GM19240 (cell line): Measurements from ENCODE around the gene ADAM19.
"Not testable (repeated sequence)": the region's sequence is repeated elsewhere in the genome, so short reads cannot be mapped to it uniquely, and the experiment has no call there.

Experiments
- DNase-seq: peaks from one replicate; pipeline ENCODE4 v3.0.0; 2011; ENCODE audit warnings: low spot score; ENCODE audit not compliant: insufficient read length

ADAM19 gene

GRCh38 chr5:157486861-157487260 lies 88.7 kb downstream of the ADAM19 start:
- no peak for DNase-seq

- no peak for DNase-seq
Observed at GRCh38 chr5:157486221-157486681, 89.3 kb downstream of the ADAM19 start.

- no peak for DNase-seq
Observed at GRCh38 chr5:157485811-157486210, 89.8 kb downstream of the ADAM19 start.

- no peak for DNase-seq
Observed at GRCh38 chr5:157485340-157485739, 90.2 kb downstream of the ADAM19 start.

- DNase-seq = no peak
Observed at GRCh38 chr5:157484768-157485167, 90.8 kb downstream of the ADAM19 start.

- DNase-seq = not testable (repeated sequence)
Observed at GRCh38 chr5:157482702-157483101, 92.9 kb downstream of the ADAM19 start.

- no peak for DNase-seq
Observed at GRCh38 chr5:157481666-157482065, 93.9 kb downstream of the ADAM19 start.

GRCh38 chr5:157481265-157481664 lies 94.3 kb downstream of the ADAM19 start:
- no peak for DNase-seq

DNA sequence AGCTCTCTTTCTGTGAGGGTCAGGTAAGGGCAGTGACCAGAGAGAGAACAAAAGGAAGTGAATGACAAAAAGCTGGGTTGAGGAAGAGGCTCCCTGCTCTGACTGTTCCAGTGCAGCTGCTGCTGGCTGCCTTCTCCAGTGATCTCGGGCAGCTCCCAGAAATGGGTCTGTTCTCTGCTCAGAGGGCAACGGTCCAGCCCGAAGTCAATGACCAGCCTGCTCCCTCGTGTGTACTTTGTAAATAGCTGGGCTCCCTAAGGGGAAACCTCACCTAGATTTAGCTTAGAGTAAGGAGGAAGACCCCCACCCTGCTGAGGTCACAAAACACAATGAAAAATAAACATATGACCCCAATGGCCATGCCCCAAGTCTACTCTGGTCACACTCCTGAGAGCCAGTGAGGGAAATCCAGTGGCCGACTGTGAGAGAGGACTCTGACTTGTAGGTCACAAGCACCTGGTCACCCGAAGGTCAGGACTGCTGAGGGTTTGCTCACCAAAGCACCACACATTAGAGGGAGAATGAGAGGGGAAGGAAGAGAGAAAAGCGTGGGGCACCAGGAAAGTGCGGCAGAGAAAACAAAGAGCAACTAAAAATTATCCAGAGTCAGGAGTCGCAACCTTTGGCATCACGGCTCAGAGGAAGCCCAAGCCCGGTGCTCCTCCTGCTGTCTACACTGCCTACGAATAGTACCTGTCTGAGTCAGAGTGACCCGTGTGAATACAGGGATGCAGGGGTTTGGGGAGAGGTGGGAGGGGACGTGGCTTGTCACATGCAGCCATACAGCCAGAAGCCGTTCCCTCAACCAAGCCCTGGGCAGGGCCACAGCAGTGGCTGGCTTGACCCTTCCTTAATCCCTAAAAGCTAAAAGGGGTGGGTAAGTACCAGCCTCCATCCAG lies 95.7 kb downstream of the ADAM19 start:
- DNase-seq = no peak

GRCh38 chr5:157479166-157479565 lies 96.4 kb downstream of the ADAM19 start:
- no peak for DNase-seq

DNA sequence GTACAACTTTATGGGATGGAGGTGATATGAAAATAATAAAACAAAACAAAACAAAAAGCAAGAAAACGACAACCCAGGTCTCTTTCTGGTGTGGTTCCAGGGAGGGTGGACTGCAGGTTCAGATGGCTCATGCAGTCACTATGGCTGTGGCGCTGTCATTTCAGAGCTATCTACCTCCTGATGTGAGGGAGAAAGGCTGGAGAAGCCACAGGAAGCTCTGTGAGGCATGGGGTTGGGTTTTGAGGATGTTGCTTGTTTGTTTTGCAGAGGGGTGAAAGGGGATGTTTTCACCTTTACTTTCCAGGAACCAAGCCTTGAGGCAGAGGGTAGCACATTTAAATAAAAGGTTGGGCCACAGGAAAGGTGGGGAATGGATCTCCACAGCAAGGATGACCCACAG lies 96.8 kb downstream of the ADAM19 start:
- DNase-seq = no peak

- DNase-seq = no peak
Observed at GRCh38 chr5:157477814-157478494, 97.6 kb downstream of the ADAM19 start.

DNA sequence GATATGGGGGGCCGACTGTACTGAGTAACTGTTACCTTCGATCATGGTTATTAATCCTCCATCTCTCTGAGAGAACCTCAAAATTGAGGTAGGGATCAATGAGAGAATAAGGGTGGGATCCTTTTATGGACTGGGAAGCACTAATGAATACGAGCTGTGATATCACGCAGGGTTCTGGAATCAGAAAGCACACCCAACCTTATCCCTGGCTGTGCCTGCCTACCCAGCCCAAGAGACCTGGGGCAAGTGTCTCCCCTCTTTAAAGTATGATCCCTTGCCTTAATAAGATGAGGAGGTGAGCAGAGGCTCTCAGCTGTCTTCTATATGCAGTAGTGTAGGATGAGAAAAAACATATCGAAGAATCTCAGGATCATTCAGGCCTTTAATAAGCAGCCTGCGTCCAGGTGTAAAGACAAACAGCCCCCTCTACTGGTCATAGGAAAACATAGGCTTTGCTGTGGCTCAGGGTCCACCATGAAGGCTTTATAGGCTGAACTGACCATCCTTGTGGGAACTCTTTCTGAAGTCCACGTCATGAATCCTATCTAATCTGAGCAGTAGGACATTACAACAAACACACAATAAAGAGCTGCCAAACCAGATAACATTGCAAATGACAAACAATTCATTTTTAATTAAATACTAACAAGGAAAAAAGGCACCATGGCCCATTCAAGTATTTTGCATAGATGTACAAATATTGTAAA lies 98.7 kb downstream of the ADAM19 start:
- DNase-seq = peak; percentile 63

DNA sequence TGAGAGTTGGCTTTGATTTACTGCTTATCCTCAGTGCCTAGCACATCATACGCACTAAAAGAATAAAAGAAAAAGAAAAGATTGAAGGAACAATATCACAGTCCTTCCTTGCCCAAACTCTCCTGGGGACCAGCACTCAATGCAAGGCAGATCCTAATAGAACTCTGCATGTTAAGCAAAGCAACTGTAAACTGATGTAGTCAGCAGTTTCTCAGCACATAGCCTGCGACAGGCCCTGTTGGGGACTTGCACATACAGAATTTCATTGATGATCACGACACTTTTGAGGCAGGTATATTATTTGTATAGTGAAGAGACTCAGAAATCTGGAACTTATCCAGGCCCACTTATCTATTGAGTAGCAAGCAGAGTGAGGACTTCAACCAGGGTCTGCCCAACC lies 100.1 kb downstream of the ADAM19 start:
- no peak for DNase-seq

DNA sequence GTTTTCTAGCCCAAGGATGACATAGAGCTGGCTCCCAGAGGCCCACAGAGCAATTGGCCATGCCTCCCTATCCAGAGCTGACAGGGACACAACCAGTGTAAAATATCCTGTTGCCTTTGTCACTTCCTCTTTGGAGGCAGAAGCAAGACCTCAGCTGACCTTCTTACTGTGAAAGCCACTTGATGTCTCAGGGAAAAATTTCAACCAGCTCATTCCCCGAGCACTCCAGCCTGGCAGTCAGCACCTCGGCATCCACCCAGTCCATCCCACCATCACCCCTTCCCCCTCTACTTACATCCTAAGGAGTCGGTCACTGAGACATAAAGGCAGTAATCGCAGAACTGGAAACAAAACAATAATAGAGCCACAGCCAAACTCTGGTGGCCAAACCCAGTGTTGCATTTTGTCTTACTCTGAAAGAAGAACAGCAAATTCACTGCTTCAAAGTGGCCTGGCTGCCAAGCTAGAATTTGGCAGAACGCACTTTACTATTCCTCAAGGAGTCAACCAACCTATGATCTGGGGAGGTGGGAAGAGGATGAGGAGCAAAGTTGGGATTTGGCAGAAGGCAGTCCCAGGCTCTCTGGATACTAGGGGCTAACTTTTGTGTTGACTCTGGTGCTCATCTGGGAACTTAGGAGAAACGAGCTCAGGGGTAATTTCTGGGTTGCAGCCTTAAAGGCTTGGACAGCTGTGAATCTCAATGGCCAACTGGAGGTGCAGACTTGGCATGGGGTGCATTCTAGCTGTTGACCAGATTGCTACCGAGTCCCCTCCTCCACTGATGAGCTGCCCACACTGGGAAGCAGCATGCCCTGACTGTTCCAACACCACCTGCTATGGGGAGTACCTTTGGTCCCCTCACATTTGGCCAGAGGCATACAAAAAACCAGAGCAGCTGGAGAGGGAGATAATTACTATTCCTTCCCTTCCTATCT lies 101.9 kb downstream of the ADAM19 start:
- no peak for DNase-seq

DNA sequence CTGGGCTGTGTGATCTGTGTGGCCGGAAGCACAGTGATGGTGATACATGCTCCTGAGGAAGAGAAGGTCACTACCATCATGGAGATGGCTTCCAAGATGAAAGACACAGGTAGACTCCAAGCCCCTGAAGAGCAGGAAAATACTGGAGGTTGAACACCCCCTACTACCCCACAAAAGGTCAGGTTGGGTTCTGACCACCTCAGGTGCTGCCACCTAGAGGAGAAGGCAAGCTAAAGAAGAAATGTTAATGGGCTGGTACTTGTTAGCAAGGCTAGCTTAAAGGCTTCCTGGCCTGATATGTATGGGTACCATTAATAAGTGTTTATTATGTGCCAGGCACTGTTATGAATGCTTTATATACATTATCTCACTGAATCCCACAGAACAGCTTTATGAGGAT lies 103.9 kb downstream of the ADAM19 start:
- DNase-seq = no peak

- no peak for DNase-seq
Observed at GRCh38 chr5:157470631-157471030, 104.9 kb downstream of the ADAM19 start.

- no peak for DNase-seq
Observed at GRCh38 chr5:157469687-157470086, 105.9 kb downstream of the ADAM19 start.

GRCh38 chr5:157469073-157469472 lies 106.5 kb downstream of the ADAM19 start:
- no peak for DNase-seq

DNA sequence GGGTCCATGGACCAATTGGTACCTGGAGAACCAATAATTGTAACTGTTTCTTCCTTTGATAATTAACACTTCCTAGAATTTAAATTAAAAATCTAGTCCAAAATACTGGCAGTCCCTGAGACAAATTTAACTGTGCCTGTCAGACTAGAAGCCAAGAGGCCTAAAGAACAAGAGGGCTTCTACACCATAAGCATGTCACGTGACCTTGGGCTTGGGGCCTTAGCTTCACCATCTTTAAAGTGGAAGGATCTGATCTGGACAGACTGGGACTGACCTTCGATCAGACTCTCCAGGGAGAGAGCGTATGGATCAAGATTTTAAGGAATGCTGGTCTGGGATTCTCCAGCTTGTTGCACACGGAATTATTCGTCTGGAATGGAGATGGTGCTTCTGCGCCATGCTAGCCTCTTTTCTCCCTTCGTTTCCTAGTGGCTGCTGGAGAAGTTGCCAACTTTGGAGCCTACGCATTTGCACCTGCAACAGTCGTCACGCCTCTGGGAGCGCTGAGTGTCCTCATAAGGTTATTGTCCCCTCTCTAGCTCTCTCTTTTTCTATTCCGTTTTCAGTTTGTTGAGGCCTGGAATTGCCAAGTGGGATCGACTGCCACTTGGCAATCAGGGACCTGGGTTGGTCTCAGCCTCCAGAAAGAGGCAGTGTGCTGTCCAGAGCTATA lies 107.1 kb downstream of the ADAM19 start:
- DNase-seq = no peak
